Mesendoderm (in vitro differentiated cells): Measurements from ENCODE around the gene NUP153.

Experiments
- DNase-seq: peaks from one replicate; pipeline ENCODE4 v3.0.0; 2013
- H2AK5ac ChIP-seq: 2 replicates; pipeline ENCODE4 v1.6.1; 2013; ENCODE audit warnings: low read length, inconsistent platforms
- H2BK120ac ChIP-seq: 2 replicates; pipeline ENCODE4 v1.6.1; 2013; ENCODE audit warnings: low read depth, mild to moderate bottlenecking, low read length, moderate library complexity, mixed read lengths
- H2BK15ac ChIP-seq: replicated peaks from 2 replicates; pipeline ENCODE4 v1.6.1; 2013; ENCODE audit warnings: low read depth, mild to moderate bottlenecking, moderate library complexity
- H2BK5ac ChIP-seq: 2 replicates; pipeline ENCODE4 v1.6.1; 2013; ENCODE audit warnings: low read length, inconsistent platforms
- H3K18ac ChIP-seq: 2 replicates; pipeline ENCODE4 v1.6.1; 2013; ENCODE audit warnings: mild to moderate bottlenecking, low read length, mixed read lengths
- H3K23ac ChIP-seq: one replicate; pipeline ENCODE4 v1.6.1; 2013; ENCODE audit warnings: low read length
- H3K27ac ChIP-seq: 2 replicates; pipeline ENCODE4 v1.5.1; 2013; ENCODE audit warnings: low read depth, mild to moderate bottlenecking, inconsistent platforms, low read length, moderate library complexity
- H3K27me3 ChIP-seq: 2 replicates; pipeline ENCODE4 v1.6.1; 2013; ENCODE audit warnings: low read length, control low read depth, mild to moderate bottlenecking, inconsistent platforms; ENCODE audit not compliant: insufficient read depth, poor library complexity
- H3K36me3 ChIP-seq: 2 replicates; pipeline ENCODE4 v1.6.1; 2013; ENCODE audit warnings: low read length, inconsistent platforms; ENCODE audit not compliant: control insufficient read depth, insufficient read depth
- H3K4ac ChIP-seq: one replicate; pipeline ENCODE4 v1.6.1; 2013; ENCODE audit warnings: low read depth, mild to moderate bottlenecking, low read length, moderate library complexity
- H3K4me1 ChIP-seq: 2 replicates; pipeline ENCODE4 v1.6.1; 2013; ENCODE audit warnings: low read depth, low read length, inconsistent platforms; ENCODE audit not compliant: control insufficient read depth
- H3K4me2 ChIP-seq: 2 replicates; pipeline ENCODE4 v1.6.1; 2013; ENCODE audit warnings: low read length
- H3K4me3 ChIP-seq: 2 replicates; pipeline ENCODE4 v1.5.1; 2013; ENCODE audit warnings: mild to moderate bottlenecking, low read length
- H3K56ac ChIP-seq: one replicate; pipeline ENCODE4 v1.6.1; 2013; ENCODE audit warnings: low read length
- H3K79me1 ChIP-seq: 2 replicates; pipeline ENCODE4 v1.6.1; 2013; ENCODE audit warnings: low read length, inconsistent platforms
- H3K79me2 ChIP-seq: 2 replicates; pipeline ENCODE4 v1.6.1; 2013; ENCODE audit warnings: mild to moderate bottlenecking, low read length; ENCODE audit not compliant: control insufficient read depth, insufficient read depth
- H3K9ac ChIP-seq: 2 replicates; pipeline ENCODE4 v1.6.1; 2013; ENCODE audit warnings: low read length, inconsistent platforms
- H4K5ac ChIP-seq: one replicate; pipeline ENCODE4 v1.6.1; 2013; ENCODE audit warnings: low read length
- H4K8ac ChIP-seq: one replicate; pipeline ENCODE4 v1.6.1; 2013; ENCODE audit warnings: low read depth, mild to moderate bottlenecking, control low read depth, low read length, moderate library complexity
- WGBS: extraction: QIAGEN DNeasy Blood & Tissue Kit; methylation state at CpG from one replicate; pipeline ENCODE4 v1.1.7; 2013; ENCODE audit warnings: low lambda C conversion rate, missing lambda C conversion rate; ENCODE audit not compliant: insufficient coverage; ENCODE audit errors: extremely low coverage; 5-methylcytosine and 5-hydroxymethylcytosine counted together

Gene NUP153

DNA sequence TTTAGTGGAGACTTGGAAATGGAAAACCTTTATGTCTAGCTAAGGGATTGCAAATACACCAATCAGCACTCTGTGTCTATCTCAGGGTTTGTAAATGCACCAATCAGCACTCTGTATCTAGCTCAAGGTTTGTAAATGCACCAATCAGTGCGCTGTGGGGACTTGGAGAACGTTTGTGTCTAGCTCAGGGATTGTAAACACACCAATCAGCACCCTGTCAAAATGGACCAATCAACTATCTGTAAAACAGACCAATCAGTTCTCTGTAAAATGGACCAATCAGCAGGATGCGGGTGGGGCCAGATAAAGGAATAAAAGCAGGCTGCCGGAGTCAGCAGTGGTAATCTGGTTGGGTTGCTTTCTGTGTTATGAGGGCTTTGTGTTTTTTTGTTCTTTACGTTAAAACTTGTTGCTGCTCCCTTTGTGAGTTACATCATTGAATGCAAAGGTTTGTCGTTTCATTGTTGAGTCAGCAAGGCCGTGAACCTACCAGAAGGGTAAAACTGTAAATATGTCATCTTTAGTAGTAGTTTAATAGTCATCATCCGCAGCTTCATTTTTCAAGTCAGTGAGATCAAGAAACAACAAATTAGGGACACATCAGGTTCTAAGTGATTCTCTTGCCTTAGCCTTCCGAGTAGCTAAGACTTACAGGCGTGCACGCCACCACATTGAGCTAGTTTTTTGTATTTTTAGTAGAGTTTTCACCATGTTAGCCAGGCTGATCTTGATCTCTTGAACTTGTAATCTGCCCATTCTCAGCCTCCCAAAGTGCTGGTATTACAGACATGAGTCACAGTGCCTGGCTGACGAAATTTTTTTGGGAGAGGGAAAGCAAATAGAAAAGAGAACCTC is 22.7 kb upstream of the NUP153 start:
- Histone ChIP-seq H3K56ac (no peak overlapping the region), H3K36me3 (no peaks in the 10 kb centered on the region), H3K79me1 (no peaks in the 10 kb centered on the region), H3K79me2 (no peaks in the 10 kb centered on the region), H2BK120ac (no peak overlapping the region), H4K5ac (no peak overlapping the region), H3K27ac (no peak overlapping the region), H2AK5ac (no peak overlapping the region), H3K9ac (no peak overlapping the region), H3K27me3 (no peaks in the 10 kb centered on the region), H3K4me3 (no peak overlapping the region), H3K23ac (no peak overlapping the region), H3K18ac (no peak overlapping the region), H2BK5ac (no peak overlapping the region), H3K4me2 (no peak overlapping the region), H4K8ac (no peak overlapping the region), H3K4me1 (no peaks in the 10 kb centered on the region), H3K4ac (no peak overlapping the region), H2BK15ac (no peak overlapping the region)
- DNase-seq = peak; percentile 6
- no CpG with 5 or more reads among the region's 12 CpGs for WGBS

DNA sequence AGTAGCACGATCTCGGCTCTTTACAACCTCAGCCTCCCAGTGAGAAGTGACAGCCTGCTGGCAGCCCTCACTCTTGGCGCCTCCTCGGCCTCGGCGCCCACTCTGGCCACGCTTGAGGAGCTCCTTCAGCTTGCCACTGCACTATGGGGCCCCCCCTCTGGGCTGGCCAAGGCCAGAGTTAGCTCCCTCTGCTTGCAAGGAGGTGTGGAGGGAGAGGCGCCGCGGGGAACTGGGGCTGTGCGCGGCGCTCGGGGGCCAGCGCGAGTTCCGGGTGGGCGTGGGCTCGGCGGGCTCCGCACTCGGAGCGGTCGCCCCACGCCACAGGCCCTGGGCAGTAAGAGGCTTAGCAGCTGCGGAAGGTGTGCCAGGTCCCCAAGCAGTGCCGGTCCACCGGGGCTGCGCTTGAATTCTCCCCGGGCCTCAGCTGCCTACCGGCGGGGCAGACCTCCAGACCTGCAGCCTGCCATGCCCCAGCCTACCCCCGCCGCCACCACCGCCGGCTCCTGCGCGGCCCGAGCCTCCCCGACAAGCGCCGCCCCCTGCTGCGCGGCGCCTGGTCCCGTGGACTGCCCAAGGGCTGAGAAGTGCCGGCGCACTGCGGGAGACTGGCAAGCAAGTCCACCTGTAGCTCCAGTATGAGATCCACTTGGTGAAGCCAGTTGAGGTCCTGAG is 22.0 kb upstream of the NUP153 start:
- H3K18ac ChIP-seq = no peak overlapping the region
- H2BK15ac ChIP-seq = no peak overlapping the region
- no peaks in the 10 kb centered on the region for H3K4me1 ChIP-seq
- no peak overlapping the region for H2BK5ac ChIP-seq
- H3K23ac ChIP-seq = no peak overlapping the region
- no peaks in the 10 kb centered on the region for H3K79me2 ChIP-seq
- H3K27ac ChIP-seq = no peak overlapping the region
- DNase-seq = no peak
- no peak overlapping the region for H2AK5ac ChIP-seq
- H3K27me3 ChIP-seq = no peaks in the 10 kb centered on the region
- H4K5ac ChIP-seq = no peak overlapping the region
- H3K4ac ChIP-seq = no peak overlapping the region
- no peak overlapping the region for H2BK120ac ChIP-seq
- no peak overlapping the region for H4K8ac ChIP-seq
- no CpG with 5 or more reads among the region's 49 CpGs for WGBS
- H3K36me3 ChIP-seq = no peaks in the 10 kb centered on the region
- H3K9ac ChIP-seq = no peak overlapping the region
- H3K4me3 ChIP-seq = no peak overlapping the region
- H3K79me1 ChIP-seq = no peaks in the 10 kb centered on the region
- H3K56ac ChIP-seq = no peak overlapping the region
- H3K4me2 ChIP-seq = no peak overlapping the region

- Histone ChIP-seq H3K23ac (no peak overlapping the region), H3K4me3 (no peak overlapping the region), H2BK5ac (no peak overlapping the region), H4K8ac (no peak overlapping the region), H3K36me3 (no peaks in the 10 kb centered on the region), H3K79me1 (no peaks in the 10 kb centered on the region), H2BK120ac (no peak overlapping the region), H4K5ac (no peak overlapping the region), H2AK5ac (no peak overlapping the region), H3K79me2 (no peaks in the 10 kb centered on the region), H3K27me3 (no peaks in the 10 kb centered on the region), H3K56ac (no peak overlapping the region), H2BK15ac (no peak overlapping the region), H3K4ac (no peak overlapping the region), H3K27ac (no peak overlapping the region), H3K4me2 (no peak overlapping the region), H3K9ac (no peak overlapping the region), H3K18ac (no peak overlapping the region), H3K4me1 (no peaks in the 10 kb centered on the region)
- WGBS = no CpG with 5 or more reads among the region's 6 CpGs
- DNase-seq = peak; percentile 93
Measured at GRCh38 chr6:17725083-17725482, 18.4 kb upstream of the NUP153 start.

- Histone ChIP-seq H3K79me2 (no peaks in the 10 kb centered on the region), H3K4ac (no peak overlapping the region), H3K9ac (no peak overlapping the region), H3K79me1 (no peaks in the 10 kb centered on the region), H2AK5ac (no peak overlapping the region), H3K27me3 (no peaks in the 10 kb centered on the region), H2BK120ac (no peak overlapping the region), H3K56ac (no peak overlapping the region), H3K4me1 (no peaks in the 10 kb centered on the region), H3K4me2 (no peak overlapping the region), H2BK5ac (no peak overlapping the region), H4K5ac (no peak overlapping the region), H3K27ac (no peak overlapping the region), H3K36me3 (no peaks in the 10 kb centered on the region), H2BK15ac (no peak overlapping the region), H4K8ac (no peak overlapping the region), H3K23ac (no peak overlapping the region), H3K18ac (no peak overlapping the region), H3K4me3 (no peak overlapping the region)
- no peak for DNase-seq
- WGBS = no CpG with 5 or more reads among the region's 3 CpGs
Measured at GRCh38 chr6:17724341-17724740, 17.6 kb upstream of the NUP153 start.

DNA sequence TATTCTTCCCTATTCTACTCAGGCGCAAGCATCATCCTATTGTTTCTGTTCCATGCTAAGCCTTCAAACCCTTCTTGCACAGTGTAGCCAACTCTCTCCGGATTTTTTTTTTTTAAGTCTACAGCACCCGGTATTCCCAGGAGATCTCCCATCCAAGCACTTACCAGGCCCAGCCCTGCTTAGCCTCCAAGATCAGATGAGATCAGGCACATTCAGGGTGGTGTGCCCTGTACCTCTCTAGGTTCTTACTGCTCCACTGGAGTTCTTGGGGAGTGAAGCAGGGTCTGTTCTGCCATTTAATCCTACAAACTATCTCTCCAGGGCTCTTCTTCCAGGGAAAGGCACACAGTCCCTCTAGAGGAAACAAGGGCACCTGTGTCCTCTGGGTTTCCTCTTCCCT is 14.9 kb upstream of the NUP153 start:
- H3K36me3 ChIP-seq = no peaks in the 10 kb centered on the region
- no peak overlapping the region for H3K27ac ChIP-seq
- H3K56ac ChIP-seq = no peak overlapping the region
- H4K8ac ChIP-seq = no peak overlapping the region
- H2AK5ac ChIP-seq = no peak overlapping the region
- no peak overlapping the region for H2BK5ac ChIP-seq
- no peak overlapping the region for H3K23ac ChIP-seq
- no peaks in the 10 kb centered on the region for H3K79me2 ChIP-seq
- no peaks in the 10 kb centered on the region for H3K79me1 ChIP-seq
- no peak overlapping the region for H3K18ac ChIP-seq
- no CpG with 5 or more reads among the region's 3 CpGs for WGBS
- H2BK15ac ChIP-seq = no peak overlapping the region
- H3K4me3 ChIP-seq = no peak overlapping the region
- H3K9ac ChIP-seq = no peak overlapping the region
- no peak overlapping the region for H3K4me2 ChIP-seq
- H4K5ac ChIP-seq = no peak overlapping the region
- no peak overlapping the region for H2BK120ac ChIP-seq
- no peak for DNase-seq
- peak overlapping the region; percentile 70 for H3K4ac ChIP-seq
- H3K4me1 ChIP-seq = no peaks in the 10 kb centered on the region
- H3K27me3 ChIP-seq = no peaks in the 10 kb centered on the region
